PFSK-1 (cell line): ENCODE data around the gene ATG7.

Experiments
- FOXP2 ChIP-seq: optimal IDR thresholded peaks from 2 replicates; pipeline ENCODE3; 2011; ENCODE audit warnings: borderline replicate concordance, control low read depth, inconsistent platforms; ENCODE audit not compliant: insufficient read depth; ENCODE audit errors: extremely low read length, extremely low read depth
- POLR2AphosphoS5 ChIP-seq: IDR thresholded peaks from 2 replicates; pipeline ENCODE4 v1.6.1; 2012; ENCODE audit warnings: low read depth, mild to moderate bottlenecking, control low read depth, low read length, moderate library complexity
- SIN3A ChIP-seq: IDR thresholded peaks from 2 replicates; pipeline ENCODE4 v1.6.1; 2012; ENCODE audit warnings: mild to moderate bottlenecking, low read length, moderate library complexity, borderline replicate concordance; ENCODE audit not compliant: insufficient read depth
- TAF1 ChIP-seq: IDR thresholded peaks from 2 replicates; pipeline ENCODE4 v1.6.1; 2012; ENCODE audit warnings: low read length, control low read depth, borderline replicate concordance; ENCODE audit not compliant: insufficient read depth
- TF ChIP-seq, protein P1 (sequence below), 2 experiments: IDR thresholded peaks; 2 replicates each; pipeline versions ENCODE4 v1.6.1 to v1.8.0; 2011 to 2012; ENCODE audit warnings: low read depth in 2 of 2, low read length in 2 of 2, control low read depth in 1 of 2, inconsistent platforms in 1 of 2, mild to moderate bottlenecking in 1 of 2, moderate library complexity in 1 of 2; ENCODE audit not compliant: insufficient read depth in 1 of 2

The ATG7 gene

DNA sequence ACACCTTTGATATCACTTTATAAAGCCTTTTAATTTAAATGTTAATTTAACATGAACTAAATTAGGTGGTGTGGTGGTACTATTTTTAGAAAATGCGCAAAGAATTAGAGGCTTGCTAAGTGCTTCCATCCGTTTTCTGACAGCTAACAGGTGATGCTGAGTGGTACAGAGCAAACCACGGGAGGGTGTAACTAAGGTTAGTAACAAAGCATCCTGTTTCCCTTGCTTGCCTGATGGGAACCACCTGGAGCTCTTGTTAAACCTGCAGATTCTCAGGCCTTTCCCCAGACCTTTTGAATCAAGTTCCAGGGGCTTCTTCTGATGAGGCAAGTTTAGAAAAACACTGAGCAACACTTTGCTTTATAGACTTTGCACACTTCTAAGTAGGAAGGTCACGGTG, 101.0 kb downstream of the ATG7 start:
- no peak for TF ChIP-seq FOXP2
- TF ChIP-seq, protein P1, sequence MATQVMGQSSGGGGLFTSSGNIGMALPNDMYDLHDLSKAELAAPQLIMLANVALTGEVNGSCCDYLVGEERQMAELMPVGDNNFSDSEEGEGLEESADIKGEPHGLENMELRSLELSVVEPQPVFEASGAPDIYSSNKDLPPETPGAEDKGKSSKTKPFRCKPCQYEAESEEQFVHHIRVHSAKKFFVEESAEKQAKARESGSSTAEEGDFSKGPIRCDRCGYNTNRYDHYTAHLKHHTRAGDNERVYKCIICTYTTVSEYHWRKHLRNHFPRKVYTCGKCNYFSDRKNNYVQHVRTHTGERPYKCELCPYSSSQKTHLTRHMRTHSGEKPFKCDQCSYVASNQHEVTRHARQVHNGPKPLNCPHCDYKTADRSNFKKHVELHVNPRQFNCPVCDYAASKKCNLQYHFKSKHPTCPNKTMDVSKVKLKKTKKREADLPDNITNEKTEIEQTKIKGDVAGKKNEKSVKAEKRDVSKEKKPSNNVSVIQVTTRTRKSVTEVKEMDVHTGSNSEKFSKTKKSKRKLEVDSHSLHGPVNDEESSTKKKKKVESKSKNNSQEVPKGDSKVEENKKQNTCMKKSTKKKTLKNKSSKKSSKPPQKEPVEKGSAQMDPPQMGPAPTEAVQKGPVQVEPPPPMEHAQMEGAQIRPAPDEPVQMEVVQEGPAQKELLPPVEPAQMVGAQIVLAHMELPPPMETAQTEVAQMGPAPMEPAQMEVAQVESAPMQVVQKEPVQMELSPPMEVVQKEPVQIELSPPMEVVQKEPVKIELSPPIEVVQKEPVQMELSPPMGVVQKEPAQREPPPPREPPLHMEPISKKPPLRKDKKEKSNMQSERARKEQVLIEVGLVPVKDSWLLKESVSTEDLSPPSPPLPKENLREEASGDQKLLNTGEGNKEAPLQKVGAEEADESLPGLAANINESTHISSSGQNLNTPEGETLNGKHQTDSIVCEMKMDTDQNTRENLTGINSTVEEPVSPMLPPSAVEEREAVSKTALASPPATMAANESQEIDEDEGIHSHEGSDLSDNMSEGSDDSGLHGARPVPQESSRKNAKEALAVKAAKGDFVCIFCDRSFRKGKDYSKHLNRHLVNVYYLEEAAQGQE (IDR thresholded peaks at IDR 0.05; ENCODE audit: insufficient read depth in 1 of 2, low read depth in 2 of 2, low read length in 2 of 2): no peak
- no peak for TF ChIP-seq SIN3A
- no peak for TF ChIP-seq POLR2AphosphoS5
- TF ChIP-seq TAF1: no peak

DNA sequence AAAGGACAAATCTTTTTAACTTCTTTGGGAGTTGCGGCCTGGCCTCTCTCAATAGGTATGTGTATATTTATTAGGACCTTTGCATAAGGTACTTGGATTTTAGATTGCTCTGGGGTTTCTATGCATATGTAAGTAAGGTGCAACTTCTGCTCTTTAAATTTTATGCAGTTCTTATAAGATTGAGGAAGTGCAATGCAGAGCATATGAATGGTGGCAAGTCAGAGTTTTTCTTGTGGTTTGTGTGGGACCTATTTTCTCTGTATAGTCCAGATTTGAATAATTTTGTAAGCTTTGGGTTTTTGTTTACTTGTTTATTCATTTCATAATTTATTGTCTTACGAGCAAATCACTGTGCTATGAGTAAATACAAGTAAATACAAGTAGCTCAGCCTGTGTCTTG, 101.5 kb downstream of the ATG7 start:
- TF ChIP-seq TAF1 (no peak), POLR2AphosphoS5 (no peak), SIN3A (no peak), FOXP2 (no peak)
- TF ChIP-seq, protein P1 (IDR thresholded peaks at IDR 0.05; ENCODE audit: insufficient read depth in 1 of 2, low read depth in 2 of 2, low read length in 2 of 2): no peak

DNA sequence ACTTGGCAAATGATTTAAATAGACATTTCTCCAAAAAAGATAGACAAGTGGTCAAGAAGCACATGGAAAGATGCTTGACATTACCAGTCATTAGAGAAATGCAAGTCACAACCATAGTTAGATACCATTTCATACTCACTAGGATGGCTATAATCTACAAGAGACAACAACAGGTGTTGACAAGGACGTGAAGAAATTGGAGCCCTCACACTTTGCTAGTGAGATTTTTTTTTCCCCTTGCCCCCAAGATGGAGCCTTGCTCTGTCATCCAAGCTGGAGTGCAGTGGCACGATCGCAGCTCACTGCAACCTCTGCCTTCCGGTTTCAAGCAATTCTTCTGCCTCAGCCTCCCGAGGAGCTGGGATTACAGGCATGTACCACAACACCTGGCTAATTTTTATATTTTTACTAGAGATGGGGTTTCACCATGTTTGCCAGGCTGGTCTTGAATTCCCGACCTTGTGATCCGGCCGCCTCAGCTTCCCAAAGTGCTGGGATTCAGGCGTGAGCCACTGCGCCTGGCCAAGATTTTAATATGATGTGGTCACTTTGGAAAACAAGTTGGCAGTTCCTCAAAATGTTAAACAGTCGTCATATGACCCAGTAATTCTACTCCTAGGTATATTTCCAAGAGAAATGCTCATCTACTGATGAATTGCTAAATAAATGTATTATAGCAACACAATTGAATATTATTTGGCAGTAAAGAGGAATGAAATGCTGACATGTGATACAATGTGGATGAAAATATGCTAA, 103.3 kb downstream of the ATG7 start:
- no peak for TF ChIP-seq TAF1
- no peak for TF ChIP-seq FOXP2
- TF ChIP-seq SIN3A: no peak
- TF ChIP-seq POLR2AphosphoS5: no peak
- TF ChIP-seq, protein P1 (IDR thresholded peaks at IDR 0.05; ENCODE audit: insufficient read depth in 1 of 2, low read depth in 2 of 2, low read length in 2 of 2): no peak

DNA sequence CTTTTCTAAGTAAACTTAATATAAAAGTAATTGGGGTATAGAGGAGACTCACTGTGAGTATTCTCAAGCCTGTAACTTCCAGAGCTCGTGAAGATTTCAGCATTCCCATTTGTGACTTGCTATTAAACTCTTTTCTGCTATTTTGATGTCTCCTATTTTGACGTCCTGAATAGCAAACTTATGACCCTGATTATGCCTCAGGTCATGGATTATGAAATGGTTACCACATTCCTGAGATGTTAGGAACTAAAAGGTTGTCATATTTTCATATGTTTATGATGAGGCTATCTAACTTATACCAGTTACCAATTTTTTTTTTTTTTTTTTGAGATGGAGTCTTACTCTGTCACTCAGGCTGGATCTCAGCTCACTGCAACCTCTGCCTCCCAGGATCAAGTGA, 105.5 kb downstream of the ATG7 start:
- TF ChIP-seq FOXP2 (no peak), SIN3A (no peak)

DNA sequence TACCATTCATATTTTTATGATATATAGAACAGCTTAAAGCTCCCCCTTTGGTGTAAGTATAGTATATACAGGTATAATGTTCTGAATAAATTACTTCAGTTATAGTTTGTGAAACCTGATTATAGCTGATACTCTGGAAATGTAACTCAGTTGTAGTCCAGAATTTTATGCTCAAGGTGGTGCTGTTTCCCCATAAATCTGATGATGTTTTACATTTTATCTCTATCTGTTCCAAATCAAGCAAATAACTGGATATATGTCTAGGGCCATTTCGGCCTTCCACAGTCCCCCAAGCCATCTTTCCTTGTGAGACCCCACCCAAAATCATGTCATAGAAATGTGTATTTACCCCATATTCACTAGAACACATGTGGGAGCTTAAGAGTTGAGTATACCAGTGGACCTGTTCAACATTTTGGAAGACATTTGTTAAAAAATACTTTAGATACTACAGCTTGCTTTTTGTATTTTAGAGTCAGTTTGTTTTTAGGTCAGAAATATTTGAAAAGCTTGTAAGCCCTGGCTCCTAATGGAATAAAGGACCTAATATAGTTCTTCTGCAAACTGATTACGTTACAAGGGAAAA, 107.1 kb downstream of the ATG7 start:
- TF ChIP-seq SIN3A (no peak), TAF1 (no peak), FOXP2 (no peak), POLR2AphosphoS5 (no peak)
- TF ChIP-seq, protein P1 (IDR thresholded peaks at IDR 0.05; ENCODE audit: insufficient read depth in 1 of 2, low read depth in 2 of 2, low read length in 2 of 2): no peak
